A204.1 (cell line): ENCODE measurements around the gene B3GAT3.
"Not testable (repeated sequence)": the region's sequence is repeated elsewhere in the genome, so short reads cannot be mapped to it uniquely, and the experiment has no call there.

ENCODE experiments used
- FAIRE-seq: peaks from 2 replicates; lab custom pipeline; 2012; peaks lifted over from hg19 to GRCh38; lab: Jason Lieb, UNC

The B3GAT3 gene

GRCh38 chr11:62577046-62577714 lies 44.6 kb downstream of the B3GAT3 start:
- no peak for FAIRE-seq

- FAIRE-seq, result no peak
Measured at GRCh38 chr11:62575837-62576236, 45.9 kb downstream of the B3GAT3 start.

GRCh38 chr11:62575156-62575555 lies 46.6 kb downstream of the B3GAT3 start:
- FAIRE-seq, result no peak

GRCh38 chr11:62574363-62575071 lies 47.3 kb downstream of the B3GAT3 start:
- no peak for FAIRE-seq

GRCh38 chr11:62573592-62574362 lies 48.0 kb downstream of the B3GAT3 start, which contains the start of gene EEF1G:
TSS of gene EEF1G (minus strand) at chr11:62573891. CDS start at chr11:62573842, 49 bp downstream.
- peak; percentile 95 for FAIRE-seq

- no peak for FAIRE-seq
Measured at GRCh38 chr11:62573006-62573591, 48.7 kb downstream of the B3GAT3 start.

- FAIRE-seq, result no peak
Measured at GRCh38 chr11:62572431-62572830, 49.4 kb downstream of the B3GAT3 start.

- not testable (repeated sequence) for FAIRE-seq
Measured at GRCh38 chr11:62571493-62571892, 50.3 kb downstream of the B3GAT3 start.

- not testable (repeated sequence) for FAIRE-seq
Measured at GRCh38 chr11:62570903-62571302, 50.9 kb downstream of the B3GAT3 start.

GRCh38 chr11:62569611-62570010 lies 52.2 kb downstream of the B3GAT3 start:
- no peak for FAIRE-seq

- no peak for FAIRE-seq
Measured at GRCh38 chr11:62567018-62567633, 54.7 kb downstream of the B3GAT3 start.

- FAIRE-seq, result no peak
Measured at GRCh38 chr11:62566247-62566646, 55.5 kb downstream of the B3GAT3 start.
